Stimulated activated CD8-positive, alpha-beta memory T cell treated with anti-CD3 and anti-CD28 coated beads, Interleukin-7, amount 100 ng/mL, for 48 hours (primary cell): ENCODE results near the gene LPIN1.
A peak's percentile ranks its signal among the peaks of the same experiment; 100 is the strongest.
"Not testable (repeated sequence)": the region's sequence is repeated elsewhere in the genome, so short reads cannot be mapped to it uniquely, and the experiment has no call there.

Source experiments
- DNase-seq, 2 donors: peaks; one replicate each; pipeline ENCODE4 v3.0.0-alpha.2; 2020; ENCODE audit warnings: low read depth in 1 of 2; ENCODE audit errors: extremely low read depth in 1 of 2

LPIN1 gene

GRCh38 chr2:11829324-11829946 lies 83.0 kb downstream of the LPIN1 start:
- peak; percentile 8 to 36 for DNase-seq

GRCh38 chr2:11829947-11830707 lies 83.7 kb downstream of the LPIN1 start:
- DNase-seq = peak in 1 of 2 donors; percentile 30

- no peak for DNase-seq
Measured at GRCh38 chr2:11830708-11831301, 84.4 kb downstream of the LPIN1 start.

- no peak for DNase-seq
Measured at GRCh38 chr2:11831415-11831814, 85.0 kb downstream of the LPIN1 start.

- no peak for DNase-seq
Measured at GRCh38 chr2:11832531-11832930, 86.1 kb downstream of the LPIN1 start.

- DNase-seq = no peak
Measured at GRCh38 chr2:11833601-11834000, 87.2 kb downstream of the LPIN1 start.

GRCh38 chr2:11835403-11835802 lies 89.0 kb downstream of the LPIN1 start:
- DNase-seq = no peak

- no peak for DNase-seq
Measured at GRCh38 chr2:11836647-11837219, 90.3 kb downstream of the LPIN1 start.

GRCh38 chr2:11837875-11838734 lies 91.7 kb downstream of the LPIN1 start:
- no peak for DNase-seq

- no peak for DNase-seq
Measured at GRCh38 chr2:11839916-11840315, 93.5 kb downstream of the LPIN1 start.

GRCh38 chr2:11842336-11842735 lies 95.9 kb downstream of the LPIN1 start:
- no peak for DNase-seq

GRCh38 chr2:11844798-11845197 lies 98.4 kb downstream of the LPIN1 start:
- DNase-seq = not testable (repeated sequence)

- not testable (repeated sequence) for DNase-seq
Measured at GRCh38 chr2:11847935-11848334, 101.5 kb downstream of the LPIN1 start.

- DNase-seq = no peak
Measured at GRCh38 chr2:11850082-11850481, 103.7 kb downstream of the LPIN1 start.

GRCh38 chr2:11852526-11853196 lies 106.2 kb downstream of the LPIN1 start:
- DNase-seq = no peak

GRCh38 chr2:11853197-11853588 lies 106.8 kb downstream of the LPIN1 start:
- DNase-seq = no peak

- no peak for DNase-seq
Measured at GRCh38 chr2:11855064-11855760, 108.8 kb downstream of the LPIN1 start.

GRCh38 chr2:11856095-11856494 lies 109.7 kb downstream of the LPIN1 start:
- no peak for DNase-seq

GRCh38 chr2:11858883-11859282 lies 112.5 kb downstream of the LPIN1 start:
- no peak for DNase-seq

- not testable (repeated sequence) for DNase-seq
Measured at GRCh38 chr2:11859975-11860374, 113.5 kb downstream of the LPIN1 start.
